ENCODE data around the gene ECT2L. TPM values are rescaled to one million over a fixed set of nuclear protein-coding genes. Genes with fewer than 3 reads are reported as not detected.

ECT2L gene
- total RNA-seq, 6 experiments from 2014 or later: not detected

DNA sequence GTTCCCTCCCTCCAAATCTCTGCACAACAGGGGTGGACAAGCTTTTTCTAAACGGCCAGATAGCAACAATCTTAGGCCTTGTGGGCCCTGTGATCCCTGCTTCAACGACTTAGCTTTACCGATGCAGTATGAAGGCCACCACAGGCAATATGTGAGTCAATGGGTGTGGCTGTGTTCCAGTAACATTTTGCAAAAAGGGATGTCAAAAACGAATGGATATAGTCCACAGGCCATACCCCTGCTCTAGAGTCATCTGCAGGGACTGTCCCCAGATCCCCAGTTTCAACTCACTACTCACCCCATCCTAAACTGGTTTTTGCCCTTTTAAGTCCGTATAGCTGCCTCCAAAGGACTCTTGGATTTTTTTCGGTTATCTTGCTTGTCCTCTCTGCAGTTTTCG, 34.4 kb downstream of the ECT2L start:
- H3K4me3 Mint-ChIP-seq: no peak overlapping the region
- TF ChIP-seq, protein P1, sequence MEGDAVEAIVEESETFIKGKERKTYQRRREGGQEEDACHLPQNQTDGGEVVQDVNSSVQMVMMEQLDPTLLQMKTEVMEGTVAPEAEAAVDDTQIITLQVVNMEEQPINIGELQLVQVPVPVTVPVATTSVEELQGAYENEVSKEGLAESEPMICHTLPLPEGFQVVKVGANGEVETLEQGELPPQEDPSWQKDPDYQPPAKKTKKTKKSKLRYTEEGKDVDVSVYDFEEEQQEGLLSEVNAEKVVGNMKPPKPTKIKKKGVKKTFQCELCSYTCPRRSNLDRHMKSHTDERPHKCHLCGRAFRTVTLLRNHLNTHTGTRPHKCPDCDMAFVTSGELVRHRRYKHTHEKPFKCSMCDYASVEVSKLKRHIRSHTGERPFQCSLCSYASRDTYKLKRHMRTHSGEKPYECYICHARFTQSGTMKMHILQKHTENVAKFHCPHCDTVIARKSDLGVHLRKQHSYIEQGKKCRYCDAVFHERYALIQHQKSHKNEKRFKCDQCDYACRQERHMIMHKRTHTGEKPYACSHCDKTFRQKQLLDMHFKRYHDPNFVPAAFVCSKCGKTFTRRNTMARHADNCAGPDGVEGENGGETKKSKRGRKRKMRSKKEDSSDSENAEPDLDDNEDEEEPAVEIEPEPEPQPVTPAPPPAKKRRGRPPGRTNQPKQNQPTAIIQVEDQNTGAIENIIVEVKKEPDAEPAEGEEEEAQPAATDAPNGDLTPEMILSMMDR (IDR thresholded peaks at IDR 0.05): no peak
- no peaks in the 10 kb centered on the region for H3K36me3 Mint-ChIP-seq (ENCODE audit: low read depth)
- no peak overlapping the region for H3K27ac Mint-ChIP-seq
- peaks cover 8% of the 10 kb centered on the region for H3K27me3 Mint-ChIP-seq (ENCODE audit: insufficient read depth)
- DNase-seq: no peak
- no peaks in the 10 kb centered on the region for H3K9me3 Mint-ChIP-seq
- H3K4me1 Mint-ChIP-seq (ENCODE audit: low read depth): no peaks in the 10 kb centered on the region

DNA sequence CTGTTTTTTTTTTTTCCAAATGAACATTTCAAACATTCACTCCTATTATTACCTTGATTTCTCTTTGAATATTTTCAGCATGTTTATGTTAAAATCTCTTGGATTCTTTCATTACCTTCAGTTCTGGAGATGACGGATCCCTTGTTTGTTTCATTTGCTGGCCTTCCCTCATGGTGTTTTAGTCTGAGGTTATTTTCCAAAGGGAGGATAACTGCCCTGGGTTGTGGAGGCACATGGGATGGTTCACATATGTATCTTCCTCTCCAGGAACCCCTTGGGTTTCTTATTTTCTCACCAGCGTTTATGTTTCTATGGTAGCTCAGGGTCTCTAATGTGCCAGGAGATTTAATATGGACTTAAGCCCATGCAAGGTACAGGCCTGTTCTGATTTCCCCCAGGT, 36.3 kb downstream of the ECT2L start:
- TF ChIP-seq, protein P1 (IDR thresholded peaks at IDR 0.05): no peak
- Mint-ChIP-seq H3K4me3 (no peak overlapping the region), H3K27me3 (ENCODE audit: insufficient read depth) (peaks cover 9% of the 10 kb centered on the region), H3K4me1 (ENCODE audit: low read depth) (no peaks in the 10 kb centered on the region), H3K9me3 (no peaks in the 10 kb centered on the region), H3K36me3 (ENCODE audit: low read depth) (no peaks in the 10 kb centered on the region), H3K27ac (no peak overlapping the region)
- DNase-seq: no peak

DNA sequence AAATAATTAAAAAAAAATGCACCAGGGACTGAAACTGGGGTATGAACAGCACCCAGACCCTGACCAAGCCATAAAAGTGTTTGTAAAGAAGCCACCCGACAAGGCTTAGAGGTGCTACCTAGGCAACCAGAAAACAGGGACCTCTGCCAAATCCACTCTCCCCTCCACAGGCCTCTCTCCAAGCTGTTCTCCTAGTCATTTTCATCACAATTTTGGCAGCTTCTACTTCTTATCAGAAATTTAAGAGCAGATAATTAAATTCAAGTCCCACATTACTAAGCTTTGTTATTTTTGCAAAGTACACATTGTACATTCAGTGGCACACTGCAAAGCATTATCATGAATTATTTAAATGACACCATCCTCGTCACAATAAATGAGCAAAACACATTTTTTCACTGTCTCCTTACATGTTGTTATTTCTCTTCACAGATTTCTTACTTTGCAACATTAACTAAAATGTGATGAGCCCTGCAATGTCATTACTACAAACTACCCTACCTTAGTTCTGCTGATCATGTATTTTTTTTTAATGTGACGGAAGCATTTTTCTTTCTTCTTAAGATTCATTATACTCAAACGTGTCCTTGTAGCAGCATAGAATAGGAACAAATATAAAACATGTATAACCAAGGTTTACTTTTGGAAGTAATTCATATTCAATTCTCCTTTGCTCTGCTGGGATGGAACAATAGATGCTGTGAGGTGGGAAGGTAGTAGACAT, 38.1 kb downstream of the ECT2L start:
- Mint-ChIP-seq H3K27me3 (ENCODE audit: insufficient read depth) (peaks cover 11% of the 10 kb centered on the region), H3K27ac (no peak overlapping the region), H3K36me3 (ENCODE audit: low read depth) (no peaks in the 10 kb centered on the region), H3K4me1 (ENCODE audit: low read depth) (no peaks in the 10 kb centered on the region), H3K9me3 (no peaks in the 10 kb centered on the region), H3K4me3 (no peak overlapping the region)
- TF ChIP-seq, protein P1 (IDR thresholded peaks at IDR 0.05): no peak
- no peak for DNase-seq

DNA sequence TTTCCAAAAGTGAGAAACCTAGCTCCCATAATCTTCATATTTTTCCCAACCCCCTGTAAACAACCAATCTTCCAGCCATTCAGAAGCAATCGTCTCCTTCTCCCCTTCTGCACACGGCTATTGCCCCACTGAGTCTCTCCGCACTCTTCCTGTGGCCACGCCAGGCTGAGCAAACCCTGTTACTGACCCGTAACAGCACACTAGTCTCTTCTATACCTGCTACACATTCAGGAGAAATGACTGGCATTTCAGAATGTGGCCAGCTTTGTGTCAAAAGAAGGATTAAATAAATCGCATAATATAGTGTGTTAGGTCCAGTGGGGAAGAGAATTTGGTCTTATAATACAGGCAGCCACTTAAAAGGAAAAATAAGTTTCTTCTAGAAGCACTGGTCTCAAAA, 41.4 kb downstream of the ECT2L start:
- Mint-ChIP-seq H3K9me3 (no peaks in the 10 kb centered on the region), H3K27ac (no peak overlapping the region), H3K4me3 (no peak overlapping the region), H3K27me3 (ENCODE audit: insufficient read depth) (peaks cover 5% of the 10 kb centered on the region), H3K4me1 (ENCODE audit: low read depth) (no peaks in the 10 kb centered on the region), H3K36me3 (ENCODE audit: low read depth) (no peaks in the 10 kb centered on the region)
- no peak for DNase-seq
- TF ChIP-seq, protein P1 (IDR thresholded peaks at IDR 0.05): no peak

DNA sequence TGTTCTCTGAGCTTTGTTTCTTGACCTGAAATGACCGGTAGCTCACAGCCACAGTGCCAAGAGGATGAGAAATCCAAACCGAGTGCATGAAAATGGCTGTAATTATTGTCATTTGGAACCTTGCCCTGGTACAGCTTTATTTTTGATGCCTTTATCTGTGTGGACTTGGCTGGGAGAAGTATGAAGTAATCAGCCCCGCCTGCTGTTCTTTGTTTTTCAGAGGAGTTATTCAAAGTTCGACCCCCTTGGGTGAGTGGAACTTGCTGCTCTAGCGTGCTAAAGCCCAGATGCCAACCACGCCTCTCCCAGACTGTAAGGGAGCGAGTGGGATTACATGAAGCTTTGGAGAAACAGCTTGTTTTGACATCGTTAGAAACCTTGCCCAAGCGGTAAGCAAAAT, 48.3 kb downstream of the ECT2L start:
- no peak for DNase-seq
- H3K4me3 Mint-ChIP-seq: no peak overlapping the region
- 0 out of 2 replicates have a peak, but pooled peaks cover 3% of the 10 kb centered on the region for H3K27me3 Mint-ChIP-seq (ENCODE audit: insufficient read depth)
- no peaks in the 10 kb centered on the region for H3K9me3 Mint-ChIP-seq
- TF ChIP-seq, protein P1 (IDR thresholded peaks at IDR 0.05): no peak
- H3K36me3 Mint-ChIP-seq (ENCODE audit: low read depth): no peaks in the 10 kb centered on the region
- no peak overlapping the region for H3K27ac Mint-ChIP-seq
- no peaks in the 10 kb centered on the region; the same call in 1 of the 2 replicates for H3K4me1 Mint-ChIP-seq (ENCODE audit: low read depth)

Data from HFFc6 (cell line).